A549 treated with AZD9567 at 1 μM for 4 hours (cell line): ENCODE measurements around the gene STK25. TPM values are rescaled to one million over a fixed set of nuclear protein-coding genes. Genes with fewer than 3 reads are reported as not detected.

ENCODE experiments used
- total RNA-seq: library from RNA; stranded (reverse); fragments of 200-300 nt; extraction: Qiagen RNA extraction; gene quantifications from 5 replicates; pipeline ENCODE4 v1.2.3, GENCODE V29; 2022; ENCODE audit not compliant: insufficient read depth

Gene STK25
- total RNA-seq: 108 to 151 TPM (median 116 TPM) in 5 replicates

DNA sequence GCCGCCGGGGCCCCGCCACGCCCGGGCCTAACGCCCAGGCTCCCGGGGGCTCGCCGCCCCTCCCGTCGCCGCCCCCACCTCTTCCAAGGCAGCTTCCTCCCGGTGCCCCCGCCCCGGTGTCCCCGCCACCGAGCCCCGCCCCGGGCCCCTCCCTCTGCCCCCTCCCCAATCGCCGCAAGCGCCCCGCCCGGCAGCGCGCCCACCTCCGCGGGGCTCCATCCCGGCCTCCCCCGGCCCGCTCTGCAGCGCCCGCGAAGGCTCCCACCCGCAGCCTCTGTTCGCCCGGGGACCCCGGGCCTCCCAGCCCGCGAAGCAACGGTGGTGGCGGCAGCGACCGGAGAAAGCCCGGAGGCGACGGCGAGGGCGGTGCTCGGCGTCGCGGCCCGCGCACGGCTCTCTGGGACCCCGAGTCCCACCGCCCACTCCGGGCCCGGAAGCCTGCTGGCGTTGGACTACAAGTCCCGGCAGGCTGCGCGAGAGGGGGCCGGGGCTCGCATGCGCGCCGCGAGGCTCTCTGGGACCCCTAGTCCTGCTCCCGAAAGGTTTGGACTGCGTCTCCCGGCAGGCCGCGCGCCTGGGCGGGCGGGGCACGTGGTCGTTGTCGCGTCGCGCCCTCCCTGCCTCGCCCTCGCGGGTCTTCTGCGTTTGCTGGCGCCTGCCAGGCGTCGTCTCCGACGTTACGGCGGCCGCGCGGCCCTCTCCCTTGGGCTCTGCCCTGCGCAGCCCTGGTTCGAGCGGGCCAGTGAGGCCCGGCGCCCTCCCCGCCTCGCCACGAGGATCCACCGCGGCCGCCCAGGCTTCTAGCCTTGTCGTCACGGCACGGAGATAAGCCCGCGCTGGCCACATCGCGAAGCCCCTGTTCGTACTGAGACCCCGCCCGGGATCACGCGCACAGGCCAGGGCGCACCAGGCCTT, at the start of gene STK25:
Gene STK25, minus strand, starts transcription at position 345 of the 915 bp plus-strand sequence. CDS start 549 bp downstream, outside the sequence.

Other genes starting within 250 kb of the STK25 start
- gene HDLBP, start 192.9 kb downstream of the STK25 start, total RNA-seq: 247 to 346 TPM (median 255 TPM) in 5 replicates
- gene SEPTIN2, start 192.7 kb downstream of the STK25 start, total RNA-seq: 231 to 368 TPM (median 273 TPM) in 5 replicates
- gene FARP2, start 152.3 kb downstream of the STK25 start, total RNA-seq: 27.8 to 43.6 TPM (median 34.0 TPM) in 5 replicates
- 27.3 to 40.9 TPM (median 38.7 TPM) in 5 replicates for gene BOK, start 50.2 kb upstream of the STK25 start, total RNA-seq
- gene THAP4, start 128.6 kb upstream of the STK25 start, total RNA-seq: 55.0 to 83.5 TPM (median 73.6 TPM) in 5 replicates
- gene ATG4B, start 129.1 kb upstream of the STK25 start, total RNA-seq: 49.7 to 59.3 TPM (median 55.9 TPM) in 5 replicates
- gene DTYMK, start 178.2 kb upstream of the STK25 start, total RNA-seq: 129 to 146 TPM (median 135 TPM) in 5 replicates
- 20.8 to 23.8 TPM (median 21.8 TPM) in 5 replicates for gene ING5, start 193.5 kb upstream of the STK25 start, total RNA-seq
- 6.3 to 13.6 TPM (median 11.8 TPM) in 5 replicates for gene D2HGDH, start 226.0 kb upstream of the STK25 start, total RNA-seq